ENCODE results near the gene FBN3.
"Not testable (repeated sequence)": the region's sequence is repeated elsewhere in the genome, so short reads cannot be mapped to it uniquely, and the experiment has no call there.

Gene FBN3

DNA sequence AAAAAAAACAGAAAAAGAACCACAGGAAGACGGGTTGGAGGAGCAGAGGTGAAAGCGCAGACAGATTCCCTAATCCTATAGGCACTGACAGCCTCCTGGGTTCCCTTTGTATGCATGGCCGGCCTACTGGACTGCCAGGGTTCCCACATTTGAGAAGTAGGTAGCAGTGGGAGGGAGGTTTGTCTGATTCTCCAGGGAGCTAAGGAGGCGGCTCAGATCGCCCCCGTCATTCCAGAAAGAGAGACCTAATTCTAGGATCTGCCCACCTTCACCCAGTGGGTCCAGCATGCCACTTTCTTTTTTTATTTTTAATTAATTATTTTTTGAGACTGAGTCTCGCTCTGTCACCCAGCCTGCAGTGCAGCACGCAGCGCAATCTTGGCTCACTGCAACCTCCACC lies 106.5 kb downstream of the FBN3 start:
- H3K4me3 ChIP-seq (ENCODE audit: low read length), result no peak overlapping the region
- no peak for DNase-seq (ENCODE audit: low read depth)
- TF ChIP-seq, protein P1, sequence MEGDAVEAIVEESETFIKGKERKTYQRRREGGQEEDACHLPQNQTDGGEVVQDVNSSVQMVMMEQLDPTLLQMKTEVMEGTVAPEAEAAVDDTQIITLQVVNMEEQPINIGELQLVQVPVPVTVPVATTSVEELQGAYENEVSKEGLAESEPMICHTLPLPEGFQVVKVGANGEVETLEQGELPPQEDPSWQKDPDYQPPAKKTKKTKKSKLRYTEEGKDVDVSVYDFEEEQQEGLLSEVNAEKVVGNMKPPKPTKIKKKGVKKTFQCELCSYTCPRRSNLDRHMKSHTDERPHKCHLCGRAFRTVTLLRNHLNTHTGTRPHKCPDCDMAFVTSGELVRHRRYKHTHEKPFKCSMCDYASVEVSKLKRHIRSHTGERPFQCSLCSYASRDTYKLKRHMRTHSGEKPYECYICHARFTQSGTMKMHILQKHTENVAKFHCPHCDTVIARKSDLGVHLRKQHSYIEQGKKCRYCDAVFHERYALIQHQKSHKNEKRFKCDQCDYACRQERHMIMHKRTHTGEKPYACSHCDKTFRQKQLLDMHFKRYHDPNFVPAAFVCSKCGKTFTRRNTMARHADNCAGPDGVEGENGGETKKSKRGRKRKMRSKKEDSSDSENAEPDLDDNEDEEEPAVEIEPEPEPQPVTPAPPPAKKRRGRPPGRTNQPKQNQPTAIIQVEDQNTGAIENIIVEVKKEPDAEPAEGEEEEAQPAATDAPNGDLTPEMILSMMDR (conservative IDR thresholded peaks at IDR 0.05; ENCODE audit: low read length), result no peak

DNA sequence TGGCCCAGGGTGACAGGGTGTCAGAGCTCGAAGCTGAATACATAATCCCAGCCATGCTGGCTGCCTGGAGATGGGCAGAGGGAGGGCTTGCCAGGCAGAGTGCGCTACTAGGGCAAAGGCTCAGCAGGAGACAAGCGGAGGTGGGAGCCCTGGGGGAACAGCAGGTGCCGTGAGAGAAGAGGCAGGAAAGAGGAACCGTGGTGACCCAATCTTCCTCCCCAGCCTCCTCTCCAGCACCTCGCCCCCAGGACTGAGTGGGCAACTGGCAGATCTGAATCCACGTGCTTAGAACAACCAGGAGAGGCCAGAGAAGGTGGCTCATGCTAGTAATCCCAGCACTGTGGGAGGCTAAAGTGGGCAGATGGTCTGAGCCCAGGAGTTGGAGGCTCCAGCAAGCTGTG lies 107.9 kb downstream of the FBN3 start:
- TF ChIP-seq, protein P1 (conservative IDR thresholded peaks at IDR 0.05; ENCODE audit: low read length), result no peak
- DNase-seq (ENCODE audit: low read depth), result no peak
- no peak overlapping the region for H3K4me3 ChIP-seq (ENCODE audit: low read length)

DNA sequence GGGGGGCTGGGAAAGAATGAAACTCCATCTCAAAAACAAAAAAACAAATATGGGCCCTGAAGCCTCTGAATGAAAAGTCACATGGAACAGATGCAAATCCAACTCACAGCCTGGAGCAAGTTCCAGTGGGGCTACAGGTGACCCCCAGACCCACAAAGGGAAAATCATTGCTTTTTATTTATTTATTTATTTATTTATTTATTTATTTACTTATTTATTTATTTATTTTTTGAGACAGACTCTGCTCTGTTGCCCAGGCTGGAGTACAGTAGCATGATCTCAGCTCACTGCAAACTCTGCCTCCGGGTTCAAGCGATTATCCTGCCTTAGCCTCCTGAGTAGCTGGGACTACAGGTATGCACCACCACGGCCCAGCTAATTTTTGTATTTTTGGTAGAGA lies 110.2 kb downstream of the FBN3 start:
- TF ChIP-seq, protein P1 (conservative IDR thresholded peaks at IDR 0.05; ENCODE audit: low read length), result no peak
- no peak overlapping the region for H3K4me3 ChIP-seq (ENCODE audit: low read length)
- DNase-seq (ENCODE audit: low read depth), result no peak

DNA sequence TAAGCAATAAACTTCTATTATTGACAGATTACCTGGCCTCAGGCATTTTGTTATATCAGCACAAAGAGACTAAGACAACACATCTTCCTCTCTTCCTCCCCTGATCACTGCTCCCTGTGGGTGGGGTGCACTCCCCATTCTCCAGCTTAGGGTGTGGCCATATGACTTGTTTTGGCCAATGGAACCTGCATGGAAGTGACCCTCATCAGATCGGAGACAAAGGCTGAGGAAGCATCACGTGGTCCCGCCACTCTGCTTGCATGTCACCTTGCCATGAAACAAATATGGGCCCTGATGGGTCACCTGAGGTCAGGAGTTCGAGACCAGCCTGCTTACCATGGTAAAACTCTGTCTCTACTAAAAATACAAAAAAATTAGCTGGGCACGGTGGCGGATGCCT lies 110.6 kb downstream of the FBN3 start:
- TF ChIP-seq, protein P1 (conservative IDR thresholded peaks at IDR 0.05; ENCODE audit: low read length), result no peak
- no peak for DNase-seq (ENCODE audit: low read depth)

DNA sequence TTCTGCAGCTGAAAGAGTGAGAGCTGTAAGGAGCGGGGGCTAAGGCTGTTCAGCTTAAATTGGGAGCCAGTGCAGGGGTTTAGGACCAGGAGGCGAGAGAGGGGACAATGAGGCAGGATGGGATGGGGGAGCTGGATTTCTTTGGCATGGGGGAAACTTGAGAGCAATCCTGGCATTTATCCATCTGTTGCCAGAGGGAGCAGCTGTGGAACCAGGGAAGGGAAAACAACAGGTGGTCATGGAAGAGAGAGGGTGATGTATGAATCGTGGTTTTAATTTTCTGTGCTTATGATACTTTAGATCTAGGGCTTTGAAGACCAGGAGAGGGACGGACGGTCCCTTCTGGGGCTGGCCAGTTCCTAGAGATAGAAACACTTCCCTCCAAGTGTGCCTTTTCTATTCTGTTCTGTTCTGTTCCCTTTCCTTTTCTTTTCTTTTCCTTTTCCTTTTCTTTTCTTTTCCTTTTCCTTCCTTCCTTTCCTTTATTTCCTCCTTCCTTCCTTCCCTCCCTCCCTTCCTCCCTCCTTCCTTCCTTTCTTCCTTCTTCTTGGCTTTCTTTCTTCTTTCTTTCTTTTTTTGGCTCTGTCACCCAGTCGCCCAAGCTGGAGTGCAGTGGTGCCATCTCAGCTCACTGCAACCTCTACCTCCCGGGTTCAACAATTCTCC lies 112.8 kb downstream of the FBN3 start:
- no peak for DNase-seq (ENCODE audit: low read depth)
- TF ChIP-seq, protein P1 (conservative IDR thresholded peaks at IDR 0.05; ENCODE audit: low read length), result no peak
- no peak overlapping the region for H3K4me3 ChIP-seq (ENCODE audit: low read length)

More for the DNA sequence above, 110.6 kb downstream of the FBN3 start:
- no peak overlapping the region for H3K4me3 ChIP-seq (ENCODE audit: low read length)

DNA sequence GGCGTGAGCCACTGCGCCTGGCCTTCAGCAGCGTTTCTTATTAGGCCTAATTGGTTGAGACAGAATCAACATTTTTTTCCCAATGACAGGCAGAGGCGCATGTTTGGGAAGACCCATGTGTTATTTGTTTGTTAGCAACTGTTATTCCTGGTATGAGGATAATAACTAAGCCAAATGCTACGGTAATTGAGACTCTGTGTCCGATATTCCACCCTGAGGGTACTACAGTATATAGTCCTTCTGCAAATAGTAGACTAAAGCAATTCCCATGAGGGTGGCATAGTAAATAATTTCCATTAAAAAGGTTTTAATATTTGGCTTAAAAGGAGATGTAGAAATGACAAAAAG lies 115.2 kb downstream of the FBN3 start:
- TF ChIP-seq, protein P1 (conservative IDR thresholded peaks at IDR 0.05; ENCODE audit: low read length), result no peak
- DNase-seq (ENCODE audit: low read depth), result no peak
- no peak overlapping the region for H3K4me3 ChIP-seq (ENCODE audit: low read length)

DNA sequence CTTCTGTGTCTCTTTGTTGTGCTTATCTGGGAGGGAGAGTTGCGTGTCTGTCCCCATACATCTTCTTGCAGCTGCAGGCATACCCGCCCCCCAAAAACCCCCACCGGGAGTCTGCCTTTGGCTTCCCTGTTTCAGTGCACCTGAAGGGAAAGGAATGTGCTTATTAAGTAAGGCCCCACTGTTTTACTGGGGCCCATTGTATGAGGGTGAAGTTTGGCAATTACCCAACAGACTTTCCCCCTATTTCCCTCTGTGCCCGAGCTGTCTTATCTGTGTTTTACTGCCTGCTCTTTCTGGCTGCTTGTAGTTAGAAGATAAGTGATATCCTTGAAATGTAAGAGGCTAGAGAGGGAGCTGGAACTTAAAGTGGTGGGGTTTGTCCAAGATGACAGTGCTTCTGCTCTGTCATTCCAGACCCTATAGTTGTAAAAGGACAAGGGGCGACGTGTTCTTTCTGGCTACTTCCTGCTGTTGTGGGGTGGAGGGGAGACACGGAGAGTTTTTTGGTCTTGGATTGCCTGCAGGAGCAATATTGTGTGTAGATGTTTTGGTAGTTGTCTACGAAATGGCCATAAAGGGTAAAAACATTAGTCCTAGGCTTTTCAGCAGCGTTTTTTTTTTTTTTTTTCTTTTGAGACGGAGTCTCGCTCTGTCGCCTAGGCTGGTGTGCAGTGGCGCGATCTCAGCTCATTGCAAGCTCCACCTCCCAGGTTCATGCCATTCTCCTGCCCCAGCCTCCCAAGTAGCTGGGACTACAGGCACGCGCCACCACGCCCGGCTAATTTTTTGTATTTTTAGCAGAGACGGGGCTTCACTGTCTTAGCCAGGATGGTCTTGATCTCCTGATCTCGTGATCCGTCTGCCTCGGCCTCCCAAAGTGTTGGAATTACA lies 115.9 kb downstream of the FBN3 start:
- H3K4me3 ChIP-seq (ENCODE audit: low read length); DNase-seq (ENCODE audit: low read depth): not testable (repeated sequence)

Measured in AG10803 (cell line).